Measurements from ENCODE around the gene MTUS2.

DNA sequence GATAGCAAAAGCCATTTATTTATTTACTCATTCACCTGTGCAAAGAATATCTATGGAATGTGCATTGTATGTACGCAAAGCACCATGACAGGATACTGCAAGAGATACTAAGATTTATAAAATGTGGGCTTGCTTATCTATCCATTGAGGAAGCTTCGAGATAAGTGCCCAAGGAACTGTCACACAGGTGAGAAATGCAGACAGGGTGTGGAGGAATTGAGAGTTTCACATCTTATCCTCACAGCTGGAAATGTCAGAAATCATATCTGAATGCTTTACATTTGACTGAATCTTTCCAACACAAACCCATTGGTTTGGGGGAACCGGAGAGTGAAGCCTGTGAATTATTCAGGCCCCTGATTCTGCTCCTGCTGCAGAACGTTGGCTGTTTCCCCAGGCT, 662.4 kb downstream of the MTUS2 start:
- TF ChIP-seq, protein P1, sequence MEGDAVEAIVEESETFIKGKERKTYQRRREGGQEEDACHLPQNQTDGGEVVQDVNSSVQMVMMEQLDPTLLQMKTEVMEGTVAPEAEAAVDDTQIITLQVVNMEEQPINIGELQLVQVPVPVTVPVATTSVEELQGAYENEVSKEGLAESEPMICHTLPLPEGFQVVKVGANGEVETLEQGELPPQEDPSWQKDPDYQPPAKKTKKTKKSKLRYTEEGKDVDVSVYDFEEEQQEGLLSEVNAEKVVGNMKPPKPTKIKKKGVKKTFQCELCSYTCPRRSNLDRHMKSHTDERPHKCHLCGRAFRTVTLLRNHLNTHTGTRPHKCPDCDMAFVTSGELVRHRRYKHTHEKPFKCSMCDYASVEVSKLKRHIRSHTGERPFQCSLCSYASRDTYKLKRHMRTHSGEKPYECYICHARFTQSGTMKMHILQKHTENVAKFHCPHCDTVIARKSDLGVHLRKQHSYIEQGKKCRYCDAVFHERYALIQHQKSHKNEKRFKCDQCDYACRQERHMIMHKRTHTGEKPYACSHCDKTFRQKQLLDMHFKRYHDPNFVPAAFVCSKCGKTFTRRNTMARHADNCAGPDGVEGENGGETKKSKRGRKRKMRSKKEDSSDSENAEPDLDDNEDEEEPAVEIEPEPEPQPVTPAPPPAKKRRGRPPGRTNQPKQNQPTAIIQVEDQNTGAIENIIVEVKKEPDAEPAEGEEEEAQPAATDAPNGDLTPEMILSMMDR (conservative IDR thresholded peaks at IDR 0.05; ENCODE audit: low read length), result no peak
- no peak for TF ChIP-seq EZH2phosphoT487 (IDR thresholded peaks at IDR 0.05; ENCODE audit: borderline replicate concordance)
